Endothelial cell of umbilical vein (primary cell): ENCODE measurements around the gene CPEB1.

Experiments used
- CTCF ChIP-seq, 2 donors: IDR thresholded peaks; 1 replicate in 1 of 2; 2 replicates in 1 of 2; pipeline ENCODE4 v1.5.1; 2011; ENCODE audit warnings: low read length in 2 of 2, mild to moderate bottlenecking in 2 of 2, moderate library complexity in 2 of 2, control low read depth in 1 of 2, inconsistent platforms in 1 of 2, low read depth in 1 of 2; ENCODE audit not compliant: insufficient read depth in 1 of 2; ENCODE audit errors: extremely low read depth in 1 of 2
- EZH2 ChIP-seq: IDR thresholded peaks from 2 replicates; pipeline ENCODE4 v1.6.1; 2012; ENCODE audit warnings: borderline replicate concordance, low read depth, mild to moderate bottlenecking, moderate library complexity, low read length, inconsistent platforms; ENCODE audit not compliant: severe bottlenecking
- JUN ChIP-seq: IDR thresholded peaks from 2 replicates; pipeline ENCODE4 v1.6.1; 2011; ENCODE audit warnings: borderline replicate concordance, low read depth; ENCODE audit not compliant: insufficient read length, insufficient read depth
- POLR2A ChIP-seq: IDR thresholded peaks from 2 replicates; pipeline ENCODE4 v1.6.1; 2012; ENCODE audit warnings: low read depth, mild to moderate bottlenecking, control low read depth, low read length
- POLR2AphosphoS5 ChIP-seq: IDR thresholded peaks from 2 replicates; pipeline ENCODE4 v1.6.1; 2012; ENCODE audit warnings: low read depth, mild to moderate bottlenecking, control low read depth, low read length, moderate library complexity; ENCODE audit not compliant: insufficient read depth
- TF ChIP-seq, protein P1 (sequence below): IDR thresholded peaks from 2 replicates; pipeline ENCODE4 v1.6.1; 2011; ENCODE audit not compliant: insufficient read depth, insufficient read length

DNA sequence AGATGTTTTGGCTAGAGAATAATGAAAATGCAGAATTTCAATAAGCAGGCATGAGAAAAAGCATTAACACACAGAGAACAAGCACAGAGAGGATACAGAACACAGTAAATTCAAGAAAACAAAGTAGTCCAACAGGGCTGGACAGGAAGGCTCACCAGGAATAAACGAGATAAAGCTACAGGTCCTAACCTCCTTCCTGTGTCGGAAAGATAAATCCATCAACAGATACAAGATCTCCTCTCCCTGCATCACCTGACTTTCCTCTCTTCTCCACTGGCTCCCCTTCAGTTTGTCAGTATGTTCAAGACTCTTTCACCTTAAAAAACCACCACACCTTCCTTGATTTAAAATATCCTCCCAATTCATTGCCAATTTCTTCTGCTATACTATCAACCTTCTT lies 11.4 kb downstream of the CPEB1 start:
- no peak for TF ChIP-seq POLR2A
- no peak for TF ChIP-seq CTCF (IDR thresholded peaks at IDR 0.05; ENCODE audit: extremely low read depth in 1 of 2, insufficient read depth in 1 of 2, low read depth in 1 of 2, low read length in 2 of 2)
- TF ChIP-seq JUN, result no peak
- TF ChIP-seq POLR2AphosphoS5, result no peak
- TF ChIP-seq EZH2, result no peak
- TF ChIP-seq, protein P1, sequence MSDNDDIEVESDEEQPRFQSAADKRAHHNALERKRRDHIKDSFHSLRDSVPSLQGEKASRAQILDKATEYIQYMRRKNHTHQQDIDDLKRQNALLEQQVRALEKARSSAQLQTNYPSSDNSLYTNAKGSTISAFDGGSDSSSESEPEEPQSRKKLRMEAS, result no peak
